BE2C (cell line): ENCODE data around the gene CRNN. TPM values are rescaled to one million over a fixed set of nuclear protein-coding genes. Genes with fewer than 3 reads are reported as not detected.
A peak's percentile ranks its signal among the peaks of the same experiment; 100 is the strongest.

Experiments
- DNase-seq: peaks from one replicate; pipeline ENCODE4 v3.0.0-alpha.2; 2020
- H3K27me3 ChIP-seq: fragments of 250-450 bp; sonication (Bioruptor Pico); 2 replicates; pipeline ENCODE4 v1.5.1; 2020; ENCODE audit warnings: mild to moderate bottlenecking
- H3K36me3 ChIP-seq: fragments of 250-450 bp; sonication (Bioruptor Pico); 2 replicates; pipeline ENCODE4 v1.5.1; 2020; ENCODE audit warnings: mild to moderate bottlenecking
- H3K4me1 ChIP-seq: fragments of 250-450 bp; sonication (Bioruptor Pico); 2 replicates; pipeline ENCODE4 v1.5.1; 2020
- H3K4me3 ChIP-seq: 2 replicates; pipeline ENCODE4 v1.5.1; 2011; ENCODE audit warnings: low read depth, low read length
- H3K9me3 ChIP-seq: fragments of 250-450 bp; sonication (Bioruptor Pico); 2 replicates; pipeline ENCODE4 v1.5.1; 2020
- polyA plus RNA-seq: library from polyadenylated mRNA; unstranded; fragments of >200 nt; gene quantifications from one replicate; pipeline ENCODE4 v1.2.1, GENCODE V29; 2012; ENCODE audit warnings: low read depth, missing spikeins; ENCODE audit not compliant: insufficient read length, insufficient read depth
- TF ChIP-seq, protein P1 (sequence below): IDR thresholded peaks from 2 replicates; pipeline ENCODE4 v1.5.1; 2012; ENCODE audit warnings: mild to moderate bottlenecking, low read depth, low read length

The CRNN gene
- polyA plus RNA-seq, result not detected

DNA sequence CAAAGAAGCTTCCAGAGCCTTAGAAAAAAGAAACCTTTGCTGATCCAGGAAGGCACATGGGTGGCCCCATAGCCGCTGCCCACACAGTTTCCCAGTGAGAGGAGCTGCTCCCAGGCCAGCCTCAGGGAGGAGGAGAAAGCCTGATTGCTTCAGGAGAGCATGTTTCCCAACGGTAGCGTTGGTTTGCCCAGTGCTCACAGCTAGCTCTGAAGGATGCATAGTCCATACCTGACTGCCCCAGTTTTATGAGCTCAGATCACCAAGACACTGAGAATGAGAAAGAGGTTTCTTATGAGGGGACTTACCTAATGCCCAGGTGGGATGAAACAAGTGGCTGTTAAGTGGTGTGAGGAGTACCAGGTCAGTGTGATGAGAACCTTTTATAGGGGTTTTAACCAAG lies at the start of gene CRNN:
CRNN (minus strand) TSS at position 355 of the 400 bp plus-strand sequence. CDS start 2,030 bp downstream, outside the sequence.
- H3K4me1 ChIP-seq, result no peaks in the 10 kb centered on the region
- no peaks in the 10 kb centered on the region for H3K27me3 ChIP-seq
- H3K4me3 ChIP-seq, result no peak within 1 kb of the TSS
- no peak for DNase-seq
- no peaks in the 10 kb centered on the region for H3K36me3 ChIP-seq
- H3K9me3 ChIP-seq, result no peaks in the 10 kb centered on the region
- TF ChIP-seq, protein P1, sequence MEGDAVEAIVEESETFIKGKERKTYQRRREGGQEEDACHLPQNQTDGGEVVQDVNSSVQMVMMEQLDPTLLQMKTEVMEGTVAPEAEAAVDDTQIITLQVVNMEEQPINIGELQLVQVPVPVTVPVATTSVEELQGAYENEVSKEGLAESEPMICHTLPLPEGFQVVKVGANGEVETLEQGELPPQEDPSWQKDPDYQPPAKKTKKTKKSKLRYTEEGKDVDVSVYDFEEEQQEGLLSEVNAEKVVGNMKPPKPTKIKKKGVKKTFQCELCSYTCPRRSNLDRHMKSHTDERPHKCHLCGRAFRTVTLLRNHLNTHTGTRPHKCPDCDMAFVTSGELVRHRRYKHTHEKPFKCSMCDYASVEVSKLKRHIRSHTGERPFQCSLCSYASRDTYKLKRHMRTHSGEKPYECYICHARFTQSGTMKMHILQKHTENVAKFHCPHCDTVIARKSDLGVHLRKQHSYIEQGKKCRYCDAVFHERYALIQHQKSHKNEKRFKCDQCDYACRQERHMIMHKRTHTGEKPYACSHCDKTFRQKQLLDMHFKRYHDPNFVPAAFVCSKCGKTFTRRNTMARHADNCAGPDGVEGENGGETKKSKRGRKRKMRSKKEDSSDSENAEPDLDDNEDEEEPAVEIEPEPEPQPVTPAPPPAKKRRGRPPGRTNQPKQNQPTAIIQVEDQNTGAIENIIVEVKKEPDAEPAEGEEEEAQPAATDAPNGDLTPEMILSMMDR, result no peak

DNA sequence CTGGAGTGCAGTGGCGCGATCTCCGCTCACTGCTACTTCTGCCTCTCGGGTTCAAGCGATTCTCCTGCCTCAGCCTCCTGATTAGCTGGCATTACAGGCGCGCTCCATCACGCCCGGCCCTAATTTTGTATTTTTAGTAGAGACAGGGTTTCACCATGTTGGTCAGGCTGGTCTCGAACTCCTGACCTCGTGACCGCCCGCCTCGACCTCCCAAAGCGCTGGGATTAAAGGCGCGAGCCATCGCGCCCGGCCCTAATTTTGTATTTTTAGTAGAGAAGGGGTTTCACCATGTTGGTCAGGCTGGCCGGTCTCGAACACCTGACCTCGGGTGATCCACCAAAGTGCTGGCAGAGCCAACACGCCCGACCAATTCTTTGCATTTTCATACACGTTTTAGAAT lies 48.6 kb upstream of the CRNN start:
- no peaks in the 10 kb centered on the region for H3K36me3 ChIP-seq
- no peaks in the 10 kb centered on the region for H3K9me3 ChIP-seq
- H3K4me1 ChIP-seq, result no peaks in the 10 kb centered on the region
- no peak for DNase-seq
- H3K27me3 ChIP-seq, result no peaks in the 10 kb centered on the region
- H3K4me3 ChIP-seq, result no peak overlapping the region
- TF ChIP-seq, protein P1, result no peak

DNA sequence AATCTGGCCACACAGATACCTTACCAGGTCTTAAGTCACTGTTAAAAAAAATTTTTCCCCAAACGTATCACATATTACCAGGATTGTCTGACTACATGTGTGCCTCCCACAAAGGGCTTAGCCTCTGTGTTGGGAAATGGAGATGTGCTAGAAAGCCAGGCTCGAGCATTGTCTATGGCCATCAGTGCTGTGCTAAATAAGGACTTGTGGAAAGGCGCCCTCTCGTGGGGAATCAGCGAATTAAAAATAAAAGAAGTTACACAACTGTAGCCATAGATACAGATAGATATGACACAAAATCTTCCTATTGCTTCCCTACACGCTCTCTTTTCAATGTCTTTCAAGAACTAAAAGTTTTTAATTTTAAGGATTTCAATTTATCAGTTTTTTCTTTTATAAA lies 47.5 kb upstream of the CRNN start:
- H3K4me3 ChIP-seq, result no peak overlapping the region
- no peaks in the 10 kb centered on the region for H3K27me3 ChIP-seq
- TF ChIP-seq, protein P1, result peak; percentile 70
- H3K9me3 ChIP-seq, result no peaks in the 10 kb centered on the region
- no peaks in the 10 kb centered on the region for H3K36me3 ChIP-seq
- peak; percentile 66 for DNase-seq
- no peaks in the 10 kb centered on the region for H3K4me1 ChIP-seq

GRCh38 chr1:152460529-152460899 lies 46.5 kb upstream of the CRNN start:
- Histone ChIP-seq H3K36me3 (no peaks in the 10 kb centered on the region), H3K9me3 (no peaks in the 10 kb centered on the region), H3K27me3 (no peaks in the 10 kb centered on the region), H3K4me3 (no peak overlapping the region), H3K4me1 (no peaks in the 10 kb centered on the region)
- DNase-seq, result no peak
- TF ChIP-seq, protein P1, result no peak

DNA sequence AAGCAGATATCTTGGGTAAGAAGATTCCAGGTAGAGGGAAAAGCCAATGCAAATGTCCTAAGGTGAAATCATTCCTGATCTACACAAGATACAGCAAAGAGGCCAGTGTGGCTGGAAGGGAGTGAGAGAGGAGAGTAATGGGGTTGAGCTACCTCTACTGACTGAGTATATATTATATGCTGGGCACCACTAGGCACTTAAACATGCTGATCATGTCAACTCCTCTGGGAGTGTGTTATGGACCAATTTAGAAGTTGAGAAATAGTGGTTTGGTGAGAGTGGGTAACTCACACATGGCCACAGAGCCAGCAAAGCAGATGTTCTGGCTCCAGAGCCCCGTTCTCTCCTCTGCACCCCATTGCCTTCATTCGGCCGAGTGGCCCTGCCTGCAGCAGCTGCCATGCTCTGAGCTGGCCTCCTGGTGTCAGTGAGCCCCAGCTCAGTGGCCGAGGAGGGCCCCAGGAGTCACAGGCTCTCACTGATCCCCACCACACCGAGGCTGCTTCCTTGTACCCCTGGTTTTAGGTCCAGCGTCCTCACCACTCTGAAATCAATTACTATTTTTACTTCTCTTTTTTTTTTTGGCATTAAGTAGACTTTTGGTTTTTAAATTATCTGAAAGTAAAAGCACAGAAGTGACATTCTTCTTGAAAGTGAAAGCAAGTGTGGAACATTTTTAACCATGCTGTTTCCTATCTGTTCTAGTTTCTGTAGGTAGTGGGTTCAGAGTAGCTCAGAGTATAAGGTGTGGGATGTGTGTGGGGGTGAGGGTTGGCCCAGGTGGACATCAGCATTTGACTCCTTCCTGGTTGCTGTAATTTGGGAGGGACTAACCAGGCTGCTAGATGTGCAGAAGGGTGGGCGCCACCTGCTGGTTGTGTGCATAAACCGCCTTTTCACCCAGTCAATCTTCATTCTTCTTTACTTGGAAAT lies 45.8 kb upstream of the CRNN start:
- DNase-seq, result peak; percentile 73
- no peaks in the 10 kb centered on the region for H3K4me1 ChIP-seq
- TF ChIP-seq, protein P1, result peak; percentile 92
- H3K36me3 ChIP-seq, result no peaks in the 10 kb centered on the region
- H3K4me3 ChIP-seq, result peak overlapping the region; percentile 10; the same call in 1 of the 2 replicates
- no peaks in the 10 kb centered on the region for H3K27me3 ChIP-seq
- H3K9me3 ChIP-seq, result no peaks in the 10 kb centered on the region
